ENCODE measurements around the gene TPPP2. TPM values are rescaled to one million over a fixed set of nuclear protein-coding genes. Genes with fewer than 3 reads are reported as not detected.
A peak's percentile ranks its signal among the peaks of the same experiment; 100 is the strongest.
"Not testable (repeated sequence)": the region's sequence is repeated elsewhere in the genome, so short reads cannot be mapped to it uniquely, and the experiment has no call there.

TPPP2 gene
- total RNA-seq, 1 donor from 2014 or later = not detected

DNA sequence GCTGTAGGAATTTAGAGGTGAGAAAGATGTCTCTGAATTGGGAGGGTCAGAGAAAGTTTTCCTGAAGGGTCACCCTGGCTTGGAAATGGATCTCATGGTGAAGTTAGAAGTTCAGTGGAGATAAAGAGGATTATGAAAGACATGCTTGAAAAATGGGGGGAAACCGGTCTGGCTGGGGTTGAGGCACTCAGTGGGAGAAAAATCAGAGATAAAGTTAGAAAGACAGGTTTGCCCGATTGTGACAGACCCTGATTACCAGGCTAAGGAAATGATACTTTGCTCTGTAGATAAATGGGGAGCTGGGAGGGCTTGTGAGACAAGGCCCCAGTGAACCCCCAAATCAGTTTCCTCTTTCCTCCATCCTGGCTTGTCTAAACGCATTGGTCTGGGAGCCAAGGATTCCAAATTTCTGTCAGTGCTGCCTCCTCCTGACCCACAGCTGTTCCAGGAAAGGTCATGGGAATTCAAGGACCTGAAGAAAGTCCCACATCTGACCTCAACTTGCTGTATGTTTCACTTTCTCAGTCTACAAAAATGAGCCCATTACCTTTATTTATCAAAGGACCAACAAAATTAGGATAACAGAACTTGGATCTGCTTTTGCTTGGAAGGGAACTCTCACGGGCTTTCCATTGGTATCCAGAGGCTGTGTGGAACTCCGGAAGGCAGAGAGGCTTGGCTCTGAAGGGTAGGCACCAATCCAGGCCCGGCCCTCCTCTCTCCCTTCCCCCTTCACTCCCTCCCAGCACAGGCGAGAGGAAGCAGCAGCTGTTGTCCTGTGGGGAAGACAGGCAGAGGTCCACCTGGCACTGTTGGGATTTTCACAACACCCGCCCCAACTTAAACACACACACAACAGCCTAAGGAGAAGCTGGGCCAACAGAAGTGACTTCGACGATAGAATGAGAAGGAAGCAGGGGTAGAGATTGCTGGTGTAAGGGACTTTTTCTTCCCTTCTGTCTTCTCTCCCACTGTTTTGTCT is 8.7 kb downstream of the TPPP2 start:
- DNase-seq = peak; percentile 88

DNA sequence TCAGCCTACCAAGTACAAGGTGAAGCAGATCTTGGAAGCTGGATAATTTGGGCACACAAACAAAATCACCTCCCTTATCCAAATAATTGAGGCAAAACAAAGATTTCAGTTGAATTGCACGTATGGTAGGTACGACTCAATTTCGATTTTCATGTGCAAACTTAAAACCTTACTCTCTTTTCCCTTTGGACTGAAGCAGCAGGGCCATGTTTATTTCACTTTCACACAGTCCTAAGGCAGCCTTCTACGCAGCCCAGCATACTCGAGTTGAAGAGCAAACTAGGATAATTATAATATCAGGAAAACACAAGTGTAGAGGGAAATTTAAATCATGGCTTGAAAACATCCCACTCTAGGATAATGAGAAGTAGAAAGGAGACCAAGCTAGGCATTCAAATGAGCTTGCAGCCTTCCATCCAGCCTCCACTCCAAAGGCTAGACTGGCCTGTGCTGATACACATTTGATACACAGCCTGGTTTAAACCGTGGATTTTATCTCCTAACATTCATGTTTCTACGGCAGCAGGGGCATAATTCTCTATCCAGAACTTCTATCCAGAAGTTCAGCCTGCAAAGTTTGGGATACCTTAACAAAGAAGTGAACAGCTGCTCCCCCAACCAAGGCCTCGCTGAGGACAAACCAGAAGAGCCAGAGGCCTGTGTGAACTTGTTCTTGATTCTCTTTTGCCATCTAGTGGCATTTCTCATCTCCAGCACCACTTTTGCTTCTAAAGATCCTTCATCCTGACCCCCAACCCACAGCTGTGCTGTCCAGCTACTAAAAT is 9.8 kb downstream of the TPPP2 start:
- peak; percentile 62 for DNase-seq

DNA sequence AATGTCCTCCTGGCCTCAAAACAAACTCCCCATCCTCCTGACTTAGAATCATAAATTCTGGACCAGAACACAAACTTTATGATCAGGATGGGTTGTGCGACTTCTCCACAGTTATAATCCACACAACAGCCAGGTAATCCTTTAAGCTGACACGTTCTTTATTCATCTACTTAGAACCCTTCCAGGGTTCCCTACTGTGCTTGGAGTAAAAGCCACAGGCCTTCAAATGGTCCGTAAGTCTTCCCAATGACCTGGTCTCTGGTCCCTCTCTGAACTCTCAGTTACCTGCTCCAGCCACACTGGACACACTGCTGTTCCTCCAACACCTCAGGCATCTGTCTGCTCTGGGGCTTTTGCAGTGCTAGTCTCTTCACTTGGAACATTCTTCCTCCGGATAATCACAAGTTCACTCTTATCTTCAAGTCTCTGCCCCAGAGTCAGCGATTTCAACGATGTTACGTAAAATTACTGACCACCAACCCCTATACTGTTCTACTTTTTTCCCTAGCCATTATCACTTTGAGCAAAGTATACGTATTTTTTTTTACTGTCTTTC is 10.4 kb downstream of the TPPP2 start:
- DNase-seq = no peak

DNA sequence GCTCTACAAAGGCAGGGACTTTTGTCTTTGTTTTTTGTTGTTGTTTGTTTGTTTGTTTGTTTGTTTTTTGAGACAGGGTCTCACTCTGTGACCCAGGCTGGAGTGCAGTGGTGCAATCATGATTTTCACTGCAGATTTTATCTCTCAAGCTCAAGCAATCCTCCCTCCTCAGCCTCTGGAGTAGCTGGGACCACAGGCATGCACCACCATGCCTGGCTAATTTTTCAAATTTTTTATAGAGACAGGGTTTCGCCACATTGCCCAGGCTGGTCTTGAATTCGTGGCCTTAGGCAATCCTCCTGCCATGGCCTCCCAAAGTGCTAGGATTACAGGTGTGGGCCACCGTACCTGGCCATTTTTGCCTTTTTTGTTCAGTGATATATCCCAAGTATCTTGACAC is 10.9 kb downstream of the TPPP2 start:
- not testable (repeated sequence) for DNase-seq

DNA sequence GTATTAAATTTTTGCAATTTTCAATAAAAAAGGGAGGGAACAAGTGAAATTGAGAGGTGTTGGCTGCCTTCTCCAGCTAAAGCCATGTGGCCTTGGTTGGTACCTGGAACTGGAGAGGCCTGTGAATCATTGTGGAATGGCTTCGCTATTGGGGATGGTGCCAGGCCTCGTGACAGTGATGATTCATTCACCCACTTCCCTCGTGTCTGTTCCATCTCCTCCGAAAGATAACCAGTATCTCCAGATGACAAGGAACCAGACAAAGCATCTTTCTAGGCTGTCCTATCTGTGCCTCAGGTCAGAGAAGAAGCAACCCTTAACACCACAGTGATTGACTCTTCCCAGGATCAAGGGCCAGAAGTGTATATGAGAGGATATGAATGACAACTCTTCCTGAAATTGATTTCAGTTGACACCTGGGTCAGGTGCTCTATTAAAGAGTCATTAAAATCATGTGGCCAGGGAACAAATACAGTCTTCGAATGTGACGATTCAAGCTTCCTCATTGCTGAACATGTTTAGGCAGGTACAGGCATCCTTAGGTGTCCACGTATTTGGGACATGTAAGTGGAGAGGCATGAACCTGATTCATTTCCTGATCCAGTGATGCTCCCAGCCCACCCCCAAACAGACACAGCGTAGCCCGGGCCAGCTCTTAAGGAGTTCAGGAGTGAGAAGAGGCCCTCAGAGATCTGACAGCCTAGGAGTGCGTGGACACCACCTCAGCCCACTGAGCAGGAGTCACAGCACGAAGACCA is 11.8 kb downstream of the TPPP2 start, which contains the start of gene RNASE7:
Gene RNASE7 (plus strand): TSS at position 687 of the 758 bp plus-strand sequence. CDS start 631 bp downstream, outside the sequence.
- no peak for DNase-seq

DNA sequence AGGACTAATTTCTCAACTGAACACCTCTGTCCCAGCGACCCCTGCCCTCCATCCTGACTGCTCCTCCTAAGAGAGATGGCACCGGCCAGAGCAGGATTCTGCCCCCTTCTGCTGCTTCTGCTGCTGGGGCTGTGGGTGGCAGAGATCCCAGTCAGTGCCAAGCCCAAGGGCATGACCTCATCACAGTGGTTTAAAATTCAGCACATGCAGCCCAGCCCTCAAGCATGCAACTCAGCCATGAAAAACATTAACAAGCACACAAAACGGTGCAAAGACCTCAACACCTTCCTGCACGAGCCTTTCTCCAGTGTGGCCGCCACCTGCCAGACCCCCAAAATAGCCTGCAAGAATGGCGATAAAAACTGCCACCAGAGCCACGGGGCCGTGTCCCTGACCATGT is 12.9 kb downstream of the TPPP2 start:
- DNase-seq = no peak

DNA sequence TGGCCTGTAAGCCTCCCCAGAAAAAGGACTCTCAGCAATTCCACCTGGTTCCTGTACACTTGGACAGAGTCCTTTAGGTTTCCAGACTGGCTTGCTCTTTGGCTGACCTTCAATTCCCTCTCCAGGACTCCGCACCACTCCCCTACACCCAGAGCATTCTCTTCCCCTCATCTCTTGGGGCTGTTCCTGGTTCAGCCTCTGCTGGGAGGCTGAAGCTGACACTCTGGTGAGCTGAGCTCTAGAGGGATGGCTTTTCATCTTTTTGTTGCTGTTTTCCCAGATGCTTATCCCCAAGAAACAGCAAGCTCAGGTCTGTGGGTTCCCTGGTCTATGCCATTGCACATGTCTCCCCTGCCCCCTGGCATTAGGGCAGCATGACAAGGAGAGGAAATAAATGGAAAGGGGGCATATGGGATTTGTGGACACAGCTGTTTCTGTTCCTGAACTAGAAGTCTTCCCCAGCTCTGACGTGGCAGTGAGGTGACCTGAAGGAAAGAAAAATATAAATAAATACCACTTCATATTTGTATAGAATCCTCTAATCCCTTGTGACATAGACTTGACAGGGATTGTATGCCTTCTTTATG is 13.5 kb downstream of the TPPP2 start:
- DNase-seq = no peak

DNA sequence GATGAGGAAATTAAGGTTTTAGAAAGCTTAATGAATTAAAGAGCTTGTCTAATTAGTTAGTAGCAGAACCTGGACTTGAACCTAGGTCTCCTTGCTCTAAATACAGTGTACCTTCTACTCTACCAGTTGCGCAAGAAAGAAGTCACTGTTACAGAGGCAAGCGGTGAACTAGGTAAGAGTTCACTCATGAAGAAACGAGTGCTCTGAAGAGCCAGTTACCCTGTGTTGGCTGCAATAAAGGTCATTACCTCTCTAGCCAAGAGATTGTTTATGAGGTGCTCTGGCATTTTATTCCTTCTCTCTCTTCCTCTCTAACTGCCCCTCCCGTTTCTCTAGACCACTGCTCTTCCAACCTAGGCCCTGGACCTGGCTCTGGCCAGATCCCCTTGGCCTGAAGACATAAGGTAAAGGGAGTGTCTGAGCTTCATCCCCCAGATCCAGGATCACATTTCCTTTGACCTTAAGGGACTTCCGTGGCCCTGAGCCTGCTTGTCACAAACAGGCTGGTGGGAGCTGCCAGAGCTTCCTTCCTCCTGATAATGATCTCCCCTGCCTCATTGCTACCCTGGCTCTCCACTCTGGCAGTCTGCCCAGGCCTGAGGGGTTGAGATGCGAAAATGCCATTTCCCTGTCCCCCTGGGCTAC is 14.1 kb downstream of the TPPP2 start:
- no peak for DNase-seq

DNA sequence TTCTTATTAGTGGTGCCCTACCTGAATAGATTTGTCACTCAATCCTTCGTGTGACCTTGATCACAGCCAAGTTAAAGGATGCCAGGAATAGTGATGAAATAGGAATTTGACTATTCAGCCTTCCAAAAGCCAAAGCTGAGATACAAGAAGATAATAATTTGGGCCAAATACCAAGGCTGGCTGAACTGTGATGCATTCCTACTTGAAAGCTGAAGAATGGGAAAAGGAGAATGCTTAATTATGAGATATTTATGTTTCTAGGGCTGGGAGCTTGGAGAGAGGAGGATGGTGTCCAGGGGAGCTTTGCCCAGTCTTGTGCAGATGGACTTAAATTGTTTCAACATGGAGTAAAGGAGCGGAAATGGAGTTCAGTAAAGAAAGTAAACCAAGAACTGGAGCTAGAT is 17.4 kb downstream of the TPPP2 start:
- DNase-seq = no peak

DNA sequence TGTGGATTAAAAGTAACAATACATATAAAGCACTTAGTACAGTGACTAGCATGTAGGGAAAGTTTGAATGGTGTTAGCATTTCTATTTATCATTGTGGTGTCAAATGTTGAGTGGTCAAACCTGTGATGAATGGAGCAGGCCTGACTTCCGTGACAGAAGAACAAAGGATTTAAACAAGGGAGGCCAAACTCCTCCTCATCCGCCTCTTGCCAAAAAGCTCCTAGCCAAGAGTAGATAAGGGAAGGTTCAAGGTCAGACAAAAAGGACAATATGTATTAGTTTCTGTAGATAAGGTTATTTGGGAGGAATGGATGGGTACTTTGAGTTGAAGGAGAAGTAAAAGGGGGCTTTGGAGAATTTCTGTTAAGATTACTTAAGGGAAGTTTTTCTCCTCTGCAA is 18.6 kb downstream of the TPPP2 start:
- no peak for DNase-seq

DNA sequence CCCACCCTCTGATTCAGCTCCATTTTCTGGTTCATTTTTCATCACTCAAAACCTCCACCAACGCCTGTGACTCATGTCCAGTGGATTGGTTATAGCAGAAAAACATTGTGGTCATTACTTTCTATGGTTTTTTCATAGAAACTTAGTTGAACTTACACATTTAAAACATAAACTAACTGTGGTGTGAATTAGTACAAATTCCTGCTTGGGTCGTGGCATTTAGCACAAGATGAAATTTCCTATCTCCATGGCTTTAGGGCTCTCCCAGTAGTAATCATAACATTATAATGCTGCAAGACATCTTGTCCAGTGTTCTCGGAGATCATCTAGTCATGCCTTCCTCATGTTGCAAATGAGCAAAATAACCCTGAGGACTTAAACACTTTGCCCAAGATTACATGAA is 19.3 kb downstream of the TPPP2 start:
- DNase-seq = no peak

DNA sequence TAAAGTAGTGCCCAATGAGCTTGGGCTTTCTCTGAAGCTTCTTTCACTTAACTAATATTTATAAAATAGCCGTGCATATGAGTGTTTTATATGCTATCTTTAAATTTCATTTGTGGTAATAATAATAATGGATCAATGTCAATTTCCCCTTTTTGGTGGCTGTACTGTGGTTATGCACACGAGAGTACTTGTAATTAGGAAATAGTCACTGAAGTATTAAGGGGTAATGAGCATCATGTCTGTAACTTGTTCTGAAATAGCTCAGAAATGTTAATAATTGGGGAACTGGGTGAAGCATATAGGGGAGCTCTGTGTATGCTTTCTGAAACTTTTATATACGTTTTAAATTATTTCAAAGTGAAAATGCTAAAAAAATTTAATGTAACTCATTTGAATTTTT is 20.6 kb downstream of the TPPP2 start:
- no peak for DNase-seq

DNA sequence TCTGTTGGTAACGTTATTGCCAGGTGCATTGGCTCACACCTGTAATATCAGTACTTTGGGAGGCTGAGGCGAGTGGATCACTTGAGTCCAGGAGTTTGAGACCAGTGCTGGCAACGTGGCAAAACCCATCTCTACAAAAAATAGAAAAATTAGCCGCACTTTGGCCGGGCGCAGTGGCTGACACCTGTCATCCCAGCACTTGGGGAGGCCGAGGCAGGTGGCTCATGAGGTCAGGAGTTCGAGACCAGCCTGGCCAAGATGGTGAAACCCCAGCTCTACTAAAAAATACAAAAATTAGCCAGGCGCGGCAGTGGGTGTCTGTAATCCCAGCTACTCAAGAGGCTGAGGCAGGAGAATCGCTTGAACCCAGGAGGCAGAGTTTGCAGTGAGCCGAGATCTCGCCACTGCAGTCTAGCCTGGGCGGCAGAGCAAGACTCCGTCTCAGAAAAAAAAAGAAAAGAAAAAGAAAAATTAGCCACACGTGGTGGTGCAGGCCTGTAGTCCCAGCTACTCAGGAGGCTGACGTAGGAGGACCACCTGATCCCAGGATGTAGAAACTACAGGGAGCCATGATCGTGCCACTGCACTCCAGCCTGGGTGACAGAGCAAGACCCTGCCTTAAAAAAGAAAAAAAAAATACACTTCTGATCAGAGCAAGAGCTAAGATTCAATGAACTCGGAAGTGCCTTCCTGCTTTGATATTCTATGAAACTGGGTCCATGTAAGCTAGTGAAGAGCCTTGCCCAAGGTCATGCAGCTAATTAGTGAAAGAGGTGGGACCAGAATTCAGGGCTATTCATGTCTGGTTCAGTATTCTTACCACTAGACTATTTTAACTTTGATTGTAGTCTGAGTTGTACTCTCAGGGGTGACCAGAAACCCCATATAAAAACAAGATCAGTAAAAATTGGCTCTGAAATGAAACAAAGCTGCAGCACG is 23.4 kb downstream of the TPPP2 start:
- DNase-seq = no peak

DNA sequence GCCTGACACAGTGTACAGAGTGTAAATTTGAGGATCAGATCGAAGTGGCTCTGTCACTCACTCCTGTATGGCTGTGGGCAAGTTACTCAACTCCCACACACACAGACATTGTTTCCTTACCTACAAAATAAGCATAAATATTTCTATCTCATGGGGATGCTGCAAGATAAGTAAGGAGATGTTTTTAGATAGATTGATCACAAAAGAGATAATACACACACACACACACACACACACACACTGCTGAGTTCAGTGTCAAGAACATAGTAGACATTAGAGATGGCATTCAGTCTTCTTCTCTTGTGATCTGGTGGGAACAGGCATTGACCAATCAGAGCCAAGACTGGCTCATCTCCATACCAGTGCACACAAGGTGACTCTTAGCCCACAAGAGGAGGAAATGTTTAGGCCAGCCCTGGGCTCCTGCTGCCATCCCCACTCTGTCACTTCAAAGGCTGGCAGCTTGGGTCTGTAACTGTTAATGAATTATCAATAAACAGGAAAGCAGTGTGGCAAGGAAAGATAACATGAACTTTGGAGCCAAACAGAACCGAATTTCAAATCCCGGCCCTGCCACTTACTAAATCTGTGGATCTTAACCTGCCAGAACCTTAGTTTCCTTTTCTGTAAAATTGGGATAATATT is 24.2 kb downstream of the TPPP2 start:
- no peak for DNase-seq

DNA sequence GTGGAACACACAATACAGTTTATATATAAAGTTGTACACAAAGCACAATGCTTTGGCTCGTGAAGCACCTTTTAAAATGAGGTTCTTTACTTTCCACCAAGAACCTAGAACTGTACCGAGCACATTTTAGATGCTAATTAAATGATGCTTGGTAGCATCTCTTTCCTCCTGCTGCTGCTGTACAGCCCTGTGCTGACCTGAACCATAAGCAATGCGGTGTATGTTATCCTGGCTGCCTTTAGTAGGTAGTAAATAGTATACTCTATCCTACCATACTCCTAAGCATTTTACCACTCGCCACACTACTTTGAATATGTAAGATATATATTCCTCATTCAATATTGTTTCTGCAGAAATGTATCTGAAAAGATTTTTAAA is 24.7 kb downstream of the TPPP2 start:
- no peak for DNase-seq

DNA sequence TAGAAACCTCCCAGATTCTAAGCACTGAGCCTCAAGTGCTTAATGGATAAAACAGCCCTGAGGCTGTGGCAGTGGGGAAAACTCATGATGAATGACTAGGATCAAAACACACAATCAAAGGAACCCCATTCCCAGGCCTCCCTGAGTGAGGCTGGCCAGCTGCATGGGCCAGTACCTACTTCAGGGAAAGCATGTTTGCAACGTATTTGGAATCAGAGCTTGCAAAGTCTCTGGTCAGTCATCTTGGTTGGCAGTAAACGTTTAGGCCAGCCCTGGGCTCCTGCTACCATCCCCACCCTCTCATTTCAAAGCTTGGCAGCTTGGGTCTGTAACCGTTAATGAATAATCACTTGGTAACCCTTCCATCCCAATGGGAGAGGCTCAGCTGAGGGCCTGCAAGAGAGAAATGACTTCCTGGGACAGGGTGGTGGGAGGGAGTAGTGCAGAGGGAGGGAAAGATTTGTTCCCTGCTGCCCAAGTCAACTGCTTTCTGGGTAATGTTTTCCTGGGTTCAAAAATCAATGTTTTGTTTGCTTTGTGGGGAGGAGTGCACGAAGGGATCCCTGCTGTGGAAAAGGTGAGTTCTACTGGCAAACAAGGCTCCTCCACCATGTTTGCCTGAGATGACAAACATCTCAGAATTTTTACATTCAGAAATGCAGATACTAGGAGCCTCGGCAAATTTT is 25.6 kb downstream of the TPPP2 start:
- no peak for DNase-seq

DNA sequence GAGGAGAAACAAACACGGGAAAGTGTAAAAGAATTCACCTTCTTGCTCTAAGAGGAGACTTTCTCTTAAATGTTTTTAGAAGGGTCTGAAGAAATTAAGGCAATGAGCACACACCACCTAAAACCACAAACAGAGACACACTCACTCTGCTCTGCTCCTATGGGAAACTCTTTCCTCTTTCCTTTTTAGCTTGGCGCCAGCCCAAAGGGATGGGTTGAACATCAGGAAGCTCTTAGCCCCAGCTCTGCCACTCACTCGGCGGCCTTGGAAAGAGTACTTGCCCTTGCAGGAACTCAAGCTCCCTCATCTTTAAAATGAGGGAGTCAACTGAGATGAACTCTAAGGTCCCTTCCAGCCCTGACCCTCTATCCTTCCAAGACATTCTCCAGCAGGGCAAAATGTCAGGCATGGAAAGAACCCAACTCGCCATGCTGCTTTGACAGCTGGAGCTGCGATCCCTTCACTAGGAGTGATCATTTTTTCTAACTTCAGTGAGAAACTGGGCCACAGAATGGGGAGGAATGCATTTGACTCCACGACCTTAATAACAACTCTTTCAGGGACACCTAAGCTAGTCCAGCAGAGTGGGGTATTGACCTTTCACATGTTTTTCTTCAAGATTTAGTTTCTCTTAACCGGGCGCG is 26.6 kb downstream of the TPPP2 start:
- DNase-seq = no peak

Measured in skin of body (tissue), 2 donors.